Superior temporal gyrus (tissue), 1 donor: Measurements from ENCODE around the gene KLC1.

ENCODE experiments used
- DNase-seq: peaks from one replicate; pipeline ENCODE4 v3.0.0-alpha.2; 2016; ENCODE audit errors: extremely low spot score

The KLC1 gene

GRCh38 chr14:103735815-103736545, 107.0 kb downstream of the KLC1 start:
- DNase-seq: no peak

- peak; percentile 42 for DNase-seq
These were observed 107.8 kb downstream of the KLC1 start for GRCh38 chr14:103736546-103737431.

GRCh38 chr14:103737432-103738045, 108.5 kb downstream of the KLC1 start:
- no peak for DNase-seq

GRCh38 chr14:103738166-103738565, 109.2 kb downstream of the KLC1 start:
- no peak for DNase-seq

GRCh38 chr14:103738701-103739451, 109.9 kb downstream of the KLC1 start:
- DNase-seq: no peak

GRCh38 chr14:103739466-103739792, 110.4 kb downstream of the KLC1 start:
- no peak for DNase-seq

- DNase-seq: no peak
These were observed 110.9 kb downstream of the KLC1 start for GRCh38 chr14:103739793-103740501.

- no peak for DNase-seq
These were observed 112.1 kb downstream of the KLC1 start for GRCh38 chr14:103740991-103741689.

- DNase-seq: no peak
These were observed 112.9 kb downstream of the KLC1 start for GRCh38 chr14:103741876-103742275.

- no peak for DNase-seq
These were observed 113.7 kb downstream of the KLC1 start for GRCh38 chr14:103742499-103743255.

GRCh38 chr14:103743691-103744090, 114.7 kb downstream of the KLC1 start:
- DNase-seq: no peak

- no peak for DNase-seq
These were observed 115.8 kb downstream of the KLC1 start for GRCh38 chr14:103744621-103745395.

- no peak for DNase-seq
These were observed 116.4 kb downstream of the KLC1 start for GRCh38 chr14:103745424-103745823.

- no peak for DNase-seq
These were observed 117.7 kb downstream of the KLC1 start for GRCh38 chr14:103746701-103747100.

GRCh38 chr14:103748534-103748857, 119.5 kb downstream of the KLC1 start:
- no peak for DNase-seq

- DNase-seq: no peak
These were observed 120.4 kb downstream of the KLC1 start for GRCh38 chr14:103749452-103749851.

GRCh38 chr14:103749860-103750259, 120.8 kb downstream of the KLC1 start:
- DNase-seq: no peak
